ENCODE results near the gene INHA.

Gene INHA

DNA sequence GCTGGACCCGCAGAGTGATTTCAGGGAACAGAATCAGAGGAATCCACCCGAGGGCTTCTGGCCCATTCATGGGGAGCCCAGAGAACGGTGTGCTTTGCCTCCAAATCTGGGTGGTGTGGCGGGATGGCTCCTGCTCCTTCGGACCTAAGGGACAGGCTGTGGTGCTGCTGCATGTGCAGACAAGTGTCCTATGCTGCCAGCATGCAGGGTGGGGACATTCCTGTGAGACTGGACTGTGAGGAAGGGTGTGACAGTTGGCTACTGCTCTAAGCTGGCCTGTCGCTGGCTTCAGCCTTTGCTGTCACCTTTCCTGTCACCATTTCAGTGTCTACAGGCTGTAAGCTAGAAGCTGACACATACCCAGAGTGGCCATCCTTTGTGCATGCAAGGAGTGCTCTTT is 52.5 kb downstream of the INHA start:
- no peaks in the 10 kb centered on the region for H3K79me2 ChIP-seq (ENCODE audit: low read length)
- no peak overlapping the region for H3K4me3 ChIP-seq (ENCODE audit: low read length)
- no peak overlapping the region for H2AFZ ChIP-seq (ENCODE audit: low read length)
- no peak for DNase-seq
- no peaks in the 10 kb centered on the region for H3K36me3 ChIP-seq (replicated peaks; ENCODE audit: insufficient read depth, low read length)
- no peaks in the 10 kb centered on the region for H4K20me1 ChIP-seq (ENCODE audit: insufficient read depth, low read length)
- no peak overlapping the region for H3K9ac ChIP-seq (ENCODE audit: low read length)
- no peaks in the 10 kb centered on the region for H3K9me2 ChIP-seq (replicated peaks; ENCODE audit: insufficient read depth, low read length)
- peaks cover 50% of the 10 kb centered on the region for H3K27me3 ChIP-seq (replicated peaks; ENCODE audit: insufficient read depth, low read length)
- no peaks in the 10 kb centered on the region for H3K4me1 ChIP-seq (ENCODE audit: low read length)
- no peak overlapping the region for H3K4me2 ChIP-seq (ENCODE audit: low read depth, low read length)
- no peak overlapping the region for H3K27ac ChIP-seq (ENCODE audit: low read length)
- TF ChIP-seq EZH2phosphoT487 (IDR thresholded peaks at IDR 0.05; ENCODE audit: low read length) (no peak), EZH2 (optimal IDR thresholded peaks at IDR 0.05; ENCODE audit: low read depth, low read length) (no peak)
- no peaks in the 10 kb centered on the region for H3K9me3 ChIP-seq (replicated peaks; ENCODE audit: insufficient read depth, low read length)
- no peaks in the 10 kb centered on the region for H3F3A ChIP-seq (ENCODE audit: insufficient read depth, low read length)

DNA sequence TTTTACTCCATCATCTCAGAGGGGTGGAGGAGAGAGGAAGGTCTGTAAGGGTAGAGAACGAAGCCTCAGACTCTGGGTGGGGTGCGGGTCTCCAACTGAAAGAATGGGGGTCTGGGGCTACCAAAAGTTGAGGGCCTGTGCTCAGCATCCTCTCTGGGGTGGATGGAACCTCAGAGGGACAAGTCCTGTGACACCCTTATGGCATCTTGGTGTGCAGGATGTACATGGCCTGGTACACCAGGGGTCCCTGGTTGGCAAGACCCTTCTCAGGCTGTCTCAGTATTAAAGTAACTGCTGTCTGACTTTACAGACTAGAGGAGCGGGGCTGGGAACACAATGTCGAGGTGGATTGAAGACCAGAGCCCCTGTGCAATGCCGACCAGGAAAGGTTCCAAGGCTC is 53.1 kb downstream of the INHA start:
- Histone ChIP-seq H3K79me2 (ENCODE audit: low read length) (no peaks in the 10 kb centered on the region), H3K9me2 (replicated peaks; ENCODE audit: insufficient read depth, low read length) (no peaks in the 10 kb centered on the region), H3K27me3 (replicated peaks; ENCODE audit: insufficient read depth, low read length) (peaks cover 56% of the 10 kb centered on the region), H4K20me1 (ENCODE audit: insufficient read depth, low read length) (no peaks in the 10 kb centered on the region), H2AFZ (ENCODE audit: low read length) (no peak overlapping the region), H3K4me2 (ENCODE audit: low read depth, low read length) (no peak overlapping the region), H3K4me3 (ENCODE audit: low read length) (no peak overlapping the region), H3K9ac (ENCODE audit: low read length) (no peak overlapping the region), H3K36me3 (replicated peaks; ENCODE audit: insufficient read depth, low read length) (no peaks in the 10 kb centered on the region), H3K4me1 (ENCODE audit: low read length) (no peaks in the 10 kb centered on the region), H3K9me3 (replicated peaks; ENCODE audit: insufficient read depth, low read length) (no peaks in the 10 kb centered on the region), H3K27ac (ENCODE audit: low read length) (no peak overlapping the region), H3F3A (ENCODE audit: insufficient read depth, low read length) (no peaks in the 10 kb centered on the region)
- TF ChIP-seq, protein P1, sequence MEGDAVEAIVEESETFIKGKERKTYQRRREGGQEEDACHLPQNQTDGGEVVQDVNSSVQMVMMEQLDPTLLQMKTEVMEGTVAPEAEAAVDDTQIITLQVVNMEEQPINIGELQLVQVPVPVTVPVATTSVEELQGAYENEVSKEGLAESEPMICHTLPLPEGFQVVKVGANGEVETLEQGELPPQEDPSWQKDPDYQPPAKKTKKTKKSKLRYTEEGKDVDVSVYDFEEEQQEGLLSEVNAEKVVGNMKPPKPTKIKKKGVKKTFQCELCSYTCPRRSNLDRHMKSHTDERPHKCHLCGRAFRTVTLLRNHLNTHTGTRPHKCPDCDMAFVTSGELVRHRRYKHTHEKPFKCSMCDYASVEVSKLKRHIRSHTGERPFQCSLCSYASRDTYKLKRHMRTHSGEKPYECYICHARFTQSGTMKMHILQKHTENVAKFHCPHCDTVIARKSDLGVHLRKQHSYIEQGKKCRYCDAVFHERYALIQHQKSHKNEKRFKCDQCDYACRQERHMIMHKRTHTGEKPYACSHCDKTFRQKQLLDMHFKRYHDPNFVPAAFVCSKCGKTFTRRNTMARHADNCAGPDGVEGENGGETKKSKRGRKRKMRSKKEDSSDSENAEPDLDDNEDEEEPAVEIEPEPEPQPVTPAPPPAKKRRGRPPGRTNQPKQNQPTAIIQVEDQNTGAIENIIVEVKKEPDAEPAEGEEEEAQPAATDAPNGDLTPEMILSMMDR (IDR thresholded peaks at IDR 0.05; ENCODE audit: low read length): no peak
- no peak for TF ChIP-seq EZH2phosphoT487 (IDR thresholded peaks at IDR 0.05; ENCODE audit: low read length)
- no peak for TF ChIP-seq EZH2 (optimal IDR thresholded peaks at IDR 0.05; ENCODE audit: low read depth, low read length)
- no peak for DNase-seq
